Measurements from ENCODE around the gene ADM. TPM values are rescaled to one million over a fixed set of nuclear protein-coding genes. Genes with fewer than 3 reads are reported as not detected.

ADM gene, protein sequence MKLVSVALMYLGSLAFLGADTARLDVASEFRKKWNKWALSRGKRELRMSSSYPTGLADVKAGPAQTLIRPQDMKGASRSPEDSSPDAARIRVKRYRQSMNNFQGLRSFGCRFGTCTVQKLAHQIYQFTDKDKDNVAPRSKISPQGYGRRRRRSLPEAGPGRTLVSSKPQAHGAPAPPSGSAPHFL
- 87.1 and 224 TPM in 2 replicates for total RNA-seq

DNA sequence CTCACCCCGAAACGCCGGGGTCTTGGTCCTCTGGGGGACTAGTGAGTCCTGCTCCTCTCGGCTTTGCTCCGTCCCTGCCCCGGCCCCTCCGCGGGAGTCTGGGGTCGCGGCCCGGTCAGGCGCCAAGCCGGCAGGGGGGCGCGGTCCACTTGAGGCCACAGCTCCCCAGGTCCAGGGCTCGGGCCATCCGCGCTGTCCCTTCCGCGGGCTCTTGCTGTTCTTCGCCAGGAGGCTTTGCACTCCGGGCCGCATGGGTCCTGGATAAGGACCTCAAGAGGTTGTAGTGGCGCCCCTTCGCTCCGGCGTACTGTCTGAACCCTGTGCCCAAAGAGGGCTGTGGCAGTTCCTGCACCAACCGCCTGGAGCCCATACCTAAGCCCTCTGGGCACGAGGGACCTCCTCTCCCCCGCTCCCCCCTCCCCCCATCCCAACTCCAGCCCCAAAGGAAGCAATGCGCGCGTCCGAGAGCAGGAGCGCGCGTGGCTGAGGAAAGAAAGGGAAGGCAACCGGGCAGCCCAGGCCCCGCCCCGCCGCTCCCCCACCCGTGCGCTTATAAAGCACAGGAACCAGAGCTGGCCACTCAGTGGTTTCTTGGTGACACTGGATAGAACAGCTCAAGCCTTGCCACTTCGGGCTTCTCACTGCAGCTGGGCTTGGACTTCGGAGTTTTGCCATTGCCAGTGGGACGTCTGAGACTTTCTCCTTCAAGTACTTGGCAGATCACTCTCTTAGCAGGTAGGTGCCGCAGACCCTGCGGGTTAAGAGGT lies at the start of gene ADM:
Gene ADM, plus strand, starts transcription at position 579 of the 767 bp plus-strand sequence. CDS start 628 bp downstream, outside the sequence.

DNA sequence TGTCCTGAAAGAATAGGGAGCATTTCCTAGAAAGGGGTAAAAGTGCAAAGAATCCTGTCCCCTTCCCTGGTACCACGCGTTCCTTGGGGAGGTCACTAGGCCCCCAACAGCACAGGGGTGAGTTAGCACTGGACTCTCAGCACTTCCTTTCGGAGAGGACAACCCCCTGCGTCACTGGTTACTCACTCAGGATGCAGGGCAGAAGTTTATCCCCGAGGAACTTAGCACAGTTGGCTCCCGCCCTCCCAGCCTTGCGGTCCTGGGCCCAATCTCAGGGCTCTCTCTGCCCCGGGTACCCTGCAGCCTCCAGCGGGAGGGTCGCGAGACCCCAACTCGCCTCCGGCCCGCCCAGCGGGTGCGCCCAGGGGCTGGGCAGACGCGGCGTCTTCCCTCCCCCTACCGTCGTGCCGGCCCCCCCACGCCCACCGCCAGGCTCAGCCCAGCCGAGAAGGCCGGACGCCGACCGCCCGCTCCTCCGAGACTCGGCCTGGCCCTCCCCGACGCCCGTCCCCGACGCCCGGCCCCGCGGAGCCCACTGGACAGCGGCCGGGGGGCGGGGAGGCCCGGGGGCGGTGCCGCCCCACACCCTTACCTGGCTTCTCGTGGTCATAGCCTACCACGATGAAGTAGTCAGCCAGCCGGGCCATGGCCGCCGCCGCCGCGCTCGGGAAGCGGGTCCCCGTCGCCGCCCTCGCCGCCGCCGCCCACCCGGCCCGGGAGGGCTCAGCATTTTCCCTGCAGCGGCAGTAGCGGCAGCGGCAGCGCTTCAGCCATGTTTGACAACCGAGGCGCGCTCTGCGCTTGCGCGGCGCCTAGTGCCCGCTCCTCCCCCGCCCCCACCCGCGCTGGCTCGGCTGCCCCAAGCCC lies 11.2 kb upstream of the ADM start, which contains the start of gene SBF2:
Gene SBF2, minus strand, starts transcription at position 797 of the 867 bp plus-strand sequence. Its CDS starts 150 bp downstream, at position 647.

Small RNAs within 50 kb of the gene (small RNA-seq; reads per million reads assigned to genes)
- not detected for gene AC080023.2 (ENCODE audit: low replicate concordance)

Other genes with a start within 250 kb of the ADM start
- gene SBF2, start 10.9 kb upstream of the ADM start, total RNA-seq = 38.1 and 53.0 TPM in 2 replicates
- gene AMPD3, start 150.2 kb downstream of the ADM start, total RNA-seq = 21.2 and 46.8 TPM in 2 replicates
- gene RNF141, start 236.1 kb downstream of the ADM start, total RNA-seq = 17.5 and 19.9 TPM in 2 replicates

All from placental pericyte (primary cell).